Neural cell (in vitro differentiated cells): ENCODE results near the gene HNRNPAB. TPM values are rescaled to one million over a fixed set of nuclear protein-coding genes. Genes with fewer than 3 reads are reported as not detected.
"Not testable (repeated sequence)": the region's sequence is repeated elsewhere in the genome, so short reads cannot be mapped to it uniquely, and the experiment has no call there.

ENCODE experiments used
- H2AFZ ChIP-seq: fragments of 200-600, 300-800 bp; sonication (generic), shearing (Covaris generic); 2 replicates; pipeline ENCODE4 v1.6.0; 2014; ENCODE audit warnings: low read depth, mild to moderate bottlenecking, antibody characterized with exemption, low read length, moderate library complexity
- H3F3A ChIP-seq: fragments of 200-600 bp; shearing (Covaris generic); 2 replicates; pipeline ENCODE4 v1.6.1; 2016; ENCODE audit warnings: mild to moderate bottlenecking, moderate library complexity, mixed read lengths, antibody characterized with exemption, low read length; ENCODE audit not compliant: insufficient read depth, poor library complexity, severe bottlenecking
- H3K27ac ChIP-seq: fragments of 200-600, 300-800 bp; sonication (generic), shearing (Covaris generic); 2 replicates; pipeline ENCODE4 v1.5.1; 2014; ENCODE audit warnings: mild to moderate bottlenecking, low read length, moderate library complexity
- H3K27me3 ChIP-seq: fragments of 300-800, 200-600 bp; sonication (generic), shearing (Covaris generic); 2 replicates; pipeline ENCODE4 v1.6.0; 2014; ENCODE audit warnings: mild to moderate bottlenecking, low read depth, low read length, moderate library complexity; ENCODE audit not compliant: insufficient read depth
- H3K36me3 ChIP-seq: fragments of 300-800, 200-600 bp; sonication (generic), shearing (Covaris generic); 2 replicates; pipeline ENCODE4 v1.5.1; 2014; ENCODE audit warnings: mild to moderate bottlenecking, antibody characterized with exemption, low read length, moderate library complexity; ENCODE audit not compliant: insufficient read depth
- H3K4me2 ChIP-seq: fragments of 300-800, 200-600 bp; sonication (generic), shearing (Covaris generic); 2 replicates; pipeline ENCODE4 v1.6.0; 2014; ENCODE audit warnings: mild to moderate bottlenecking, low read length
- H3K4me3 ChIP-seq: fragments of 300-800, 200-600 bp; sonication (generic), shearing (Covaris generic); 2 replicates; pipeline ENCODE4 v1.5.1; 2014; ENCODE audit warnings: mild to moderate bottlenecking, low read length, moderate library complexity
- H3K79me2 ChIP-seq: fragments of 200-600 bp; shearing (Covaris generic); replicated peaks from 2 replicates; pipeline ENCODE4 v1.6.0; 2014; ENCODE audit warnings: mild to moderate bottlenecking, low read length, moderate library complexity; ENCODE audit not compliant: insufficient read depth
- H3K9ac ChIP-seq: fragments of 300-800, 200-600 bp; sonication (generic), shearing (Covaris generic); 2 replicates; pipeline ENCODE4 v1.6.1; 2016; ENCODE audit warnings: mild to moderate bottlenecking, low read length, mixed read lengths
- H3K9me2 ChIP-seq: fragments of 200-600 bp; shearing (Covaris generic); 2 replicates; pipeline ENCODE4 v1.6.1; 2016; ENCODE audit warnings: mild to moderate bottlenecking, low read length, mixed read lengths; ENCODE audit not compliant: insufficient read depth
- H3K9me3 ChIP-seq: fragments of 200-600, 300-800 bp; sonication (generic), shearing (Covaris generic); 2 replicates; pipeline ENCODE4 v1.6.1; 2016; ENCODE audit warnings: mild to moderate bottlenecking, mixed run types, low read length, moderate library complexity, mixed read lengths
- H4K20me1 ChIP-seq: fragments of 200-600 bp; shearing (Covaris generic); 2 replicates; pipeline ENCODE4 v1.6.1; 2016; ENCODE audit warnings: mild to moderate bottlenecking, mixed run types; ENCODE audit not compliant: insufficient read depth
- CTCF ChIP-seq: fragments of 450-650 bp; IDR thresholded peaks from 2 replicates; pipeline ENCODE4 v1.5.1; 2014; ENCODE audit warnings: antibody characterized with exemption, mild to moderate bottlenecking, moderate library complexity; ENCODE audit not compliant: poor library complexity, severe bottlenecking
- EP300 ChIP-seq: fragments of 450-650 bp; conservative IDR thresholded peaks from 2 replicates; pipeline ENCODE4 v1.6.1; 2014; ENCODE audit warnings: antibody characterized with exemption, mild to moderate bottlenecking, moderate library complexity; ENCODE audit not compliant: poor library complexity, severe bottlenecking
- EZH2 ChIP-seq: fragments of 200-600, 300-800 bp; shearing (Covaris generic), sonication (generic); IDR thresholded peaks from 2 replicates; pipeline ENCODE4 v1.6.1; 2014; ENCODE audit warnings: antibody characterized with exemption, low read length, borderline replicate concordance, mild to moderate bottlenecking; ENCODE audit not compliant: insufficient read depth, poor library complexity, severe bottlenecking
- MXI1 ChIP-seq: fragments of 450-650 bp; conservative IDR thresholded peaks from 2 replicates; pipeline ENCODE4 v1.6.1; 2014; ENCODE audit warnings: antibody characterized with exemption, mild to moderate bottlenecking; ENCODE audit not compliant: poor library complexity, severe bottlenecking
- POLR2AphosphoS5 ChIP-seq: IDR thresholded peaks from 2 replicates; pipeline ENCODE4 v1.6.1; 2012
- RAD21 ChIP-seq: fragments of 450-650 bp; conservative IDR thresholded peaks from 2 replicates; pipeline ENCODE4 v1.6.1; 2014; ENCODE audit warnings: antibody characterized with exemption, mild to moderate bottlenecking, moderate library complexity
- REST ChIP-seq: IDR thresholded peaks from 2 replicates; pipeline ENCODE4 v1.6.1; 2012; ENCODE audit warnings: borderline replicate concordance
- SMC3 ChIP-seq: fragments of 450-650 bp; conservative IDR thresholded peaks from 2 replicates; pipeline ENCODE4 v1.6.1; 2014; ENCODE audit warnings: antibody characterized with exemption, mild to moderate bottlenecking, moderate library complexity; ENCODE audit not compliant: poor library complexity
- TAF1 ChIP-seq: IDR thresholded peaks from 2 replicates; pipeline ENCODE4 v1.6.1; 2012; ENCODE audit warnings: low read depth
- polyA plus RNA-seq: library from polyadenylated mRNA; depleted of rRNA; stranded (reverse); fragments of >200 nt; gene quantifications from 2 replicates; pipeline ENCODE4 v1.2.3, GENCODE V29; 2014

Gene HNRNPAB
- polyA plus RNA-seq, 1 donor from 2014 or later: 129 TPM

DNA sequence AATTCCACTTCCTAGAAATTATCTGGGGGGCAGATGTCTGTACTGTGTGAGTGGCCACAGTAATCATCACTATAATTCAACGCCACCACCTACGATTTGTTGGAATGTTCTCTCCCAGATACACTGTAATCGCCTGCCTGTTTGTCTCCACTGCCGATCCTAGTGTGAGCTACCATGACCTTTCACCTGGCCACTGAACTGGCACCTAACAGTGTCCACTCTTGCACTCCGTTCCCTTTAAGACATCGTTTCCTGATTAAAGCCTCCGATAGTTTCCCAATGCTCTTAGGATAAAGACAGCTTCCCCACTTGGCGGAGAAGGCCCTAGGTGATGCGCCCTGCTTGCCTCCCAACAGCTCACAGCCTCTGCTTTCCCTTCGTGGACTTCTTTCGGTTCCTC, 24.3 kb downstream of the HNRNPAB start:
- no peaks in the 10 kb centered on the region for H3K9me2 ChIP-seq
- peaks cover 9% of the 10 kb centered on the region for H3K79me2 ChIP-seq
- H3K4me2 ChIP-seq: no peak overlapping the region
- H3F3A ChIP-seq: no peaks in the 10 kb centered on the region
- no peak overlapping the region for H3K27ac ChIP-seq
- H2AFZ ChIP-seq: no peak overlapping the region
- TF ChIP-seq MXI1 (no peak), EP300 (no peak), REST (no peak), CTCF (no peak), EZH2 (no peak), SMC3 (no peak), RAD21 (no peak), POLR2AphosphoS5 (no peak), TAF1 (no peak)
- no peaks in the 10 kb centered on the region for H4K20me1 ChIP-seq
- no peaks in the 10 kb centered on the region for H3K36me3 ChIP-seq
- H3K4me3 ChIP-seq: no peak overlapping the region
- no peaks in the 10 kb centered on the region for H3K27me3 ChIP-seq
- peaks cover 5% of the 10 kb centered on the region for H3K9me3 ChIP-seq
- H3K9ac ChIP-seq: no peak overlapping the region

DNA sequence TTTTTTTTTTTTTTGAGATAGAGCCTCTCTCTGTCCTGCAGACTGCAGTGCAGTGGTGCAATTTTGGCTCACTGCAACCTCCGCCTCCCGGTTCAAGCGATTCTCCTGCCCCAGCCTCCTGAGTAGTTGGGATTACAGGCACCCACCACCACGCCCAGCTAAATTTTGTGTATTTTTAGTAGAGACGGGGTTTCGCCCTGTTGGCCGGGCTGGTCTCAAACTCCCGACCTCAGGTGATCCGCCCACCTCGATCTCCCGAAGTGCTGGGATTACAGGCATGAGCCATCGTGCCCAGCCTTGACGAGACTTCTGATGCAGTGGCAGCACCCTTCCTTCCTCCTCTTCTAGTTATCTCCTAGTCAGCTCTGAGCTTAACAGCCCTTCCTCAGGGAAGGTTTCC, 24.8 kb downstream of the HNRNPAB start:
- not testable (repeated sequence) for H3K9me3 ChIP-seq, H4K20me1 ChIP-seq, H3F3A ChIP-seq, H3K27me3 ChIP-seq, H3K79me2 ChIP-seq, H3K4me3 ChIP-seq, H3K27ac ChIP-seq, H3K9me2 ChIP-seq, H3K9ac ChIP-seq, H3K36me3 ChIP-seq, H3K4me2 ChIP-seq, H2AFZ ChIP-seq

- Histone ChIP-seq H3F3A (no peaks in the 10 kb centered on the region), H3K9me3 (peaks cover 5% of the 10 kb centered on the region), H3K9me2 (no peaks in the 10 kb centered on the region), H3K27me3 (no peaks in the 10 kb centered on the region), H2AFZ (no peak overlapping the region), H4K20me1 (no peaks in the 10 kb centered on the region), H3K4me3 (no peak overlapping the region), H3K36me3 (no peaks in the 10 kb centered on the region), H3K79me2 (peaks cover 9% of the 10 kb centered on the region), H3K4me2 (no peak overlapping the region), H3K27ac (no peak overlapping the region), H3K9ac (no peak overlapping the region)
- TF ChIP-seq EP300 (no peak), SMC3 (no peak), CTCF (no peak), EZH2 (no peak), REST (no peak), TAF1 (no peak)
Measured at GRCh38 chr5:178229861-178230260, 25.5 kb downstream of the HNRNPAB start.
